Bone marrow (tissue), 2 donors: ENCODE data around the gene KLHDC7B.
A peak's percentile ranks its signal among the peaks of the same experiment; 100 is the strongest.
"Not testable (repeated sequence)": the region's sequence is repeated elsewhere in the genome, so short reads cannot be mapped to it uniquely, and the experiment has no call there.

ENCODE experiments used
- DNase-seq, 2 donors: peaks; one replicate each; lab custom pipeline; 2025; lab: John Stamatoyannopoulos, UW

KLHDC7B gene

DNA sequence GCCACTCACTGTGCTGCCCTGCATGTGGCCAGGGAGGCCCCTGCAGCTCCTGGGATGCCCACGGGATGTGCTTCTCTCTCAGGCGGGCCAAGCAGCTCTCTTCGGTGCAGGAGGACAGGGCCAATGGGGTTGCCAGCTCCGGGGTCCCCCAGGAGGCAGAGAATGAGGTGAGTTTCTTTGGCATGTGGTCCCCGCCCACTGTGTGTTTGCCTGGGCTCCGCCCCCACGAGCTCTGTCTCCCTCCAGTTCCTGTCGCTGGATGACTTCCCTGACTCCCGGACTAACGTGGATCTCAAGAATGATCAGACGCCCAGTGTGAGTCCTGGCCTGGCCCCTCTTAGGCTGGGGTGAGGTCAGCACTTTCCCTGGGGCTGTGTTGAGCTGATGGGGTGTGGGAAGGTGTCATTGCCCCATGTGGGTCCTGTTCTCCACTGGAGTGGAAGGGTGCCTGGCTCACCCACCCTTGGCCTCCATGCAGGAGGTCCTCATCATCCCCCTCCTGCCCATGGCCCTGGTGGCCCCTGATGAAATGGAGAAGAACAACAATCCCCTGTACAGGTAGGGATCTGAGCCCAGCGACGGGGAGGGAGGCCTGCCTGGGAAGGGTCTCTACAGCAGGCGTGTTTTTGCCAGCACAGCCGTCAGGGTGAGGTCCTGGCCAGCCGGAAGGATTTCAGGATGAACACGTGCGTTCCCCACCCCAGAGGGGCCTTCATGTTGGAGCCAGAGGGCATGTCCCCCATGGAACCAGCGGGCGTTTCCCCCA lies 28.0 kb upstream of the KLHDC7B start:
- no peak for DNase-seq

- DNase-seq = no peak
Measured at GRCh38 chr22:50518606-50519005, 27.1 kb upstream of the KLHDC7B start.

DNA sequence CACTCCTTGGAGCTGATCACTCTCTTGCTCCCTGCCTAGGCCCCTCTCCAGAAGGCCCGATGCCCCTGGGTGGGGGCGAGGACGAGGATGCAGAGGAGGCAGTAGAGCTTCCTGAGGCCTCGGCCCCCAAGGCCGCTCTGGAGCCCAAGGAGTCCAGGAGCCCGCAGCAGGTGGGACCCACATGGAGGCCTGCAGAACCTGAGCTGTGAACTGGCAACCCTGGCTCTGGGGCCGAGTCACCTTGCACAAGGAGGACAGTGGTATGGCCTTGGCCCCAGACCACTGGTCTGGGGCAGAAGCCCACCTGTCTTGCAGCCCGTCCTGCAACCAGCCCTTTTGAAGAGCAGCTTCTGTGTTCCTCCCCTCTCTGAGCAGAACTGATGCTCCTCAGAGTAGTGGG lies 26.5 kb upstream of the KLHDC7B start:
- no peak for DNase-seq

DNA sequence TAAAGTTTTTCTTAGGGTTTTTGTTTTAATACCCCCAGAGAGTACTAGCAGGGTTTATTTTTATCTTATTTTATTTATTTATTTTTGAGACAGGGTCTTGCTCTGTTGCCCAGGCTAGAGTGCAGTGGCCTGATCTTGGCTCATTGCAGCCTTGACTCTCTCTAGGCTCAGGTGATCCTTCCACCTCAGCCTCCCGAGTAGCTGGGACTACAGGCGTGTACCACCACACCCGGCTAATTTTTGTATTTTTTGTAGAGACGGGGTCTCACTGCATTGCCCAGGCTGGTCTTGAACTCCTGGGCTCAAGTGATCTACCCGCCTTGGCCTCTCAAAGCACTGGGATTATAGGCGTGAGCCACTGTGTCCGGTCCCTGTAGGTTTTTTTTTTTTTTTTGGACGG lies 25.5 kb upstream of the KLHDC7B start:
- not testable (repeated sequence) for DNase-seq

- no peak for DNase-seq
Measured at GRCh38 chr22:50520826-50521453, 24.8 kb upstream of the KLHDC7B start.

- DNase-seq = no peak
Measured at GRCh38 chr22:50521710-50522109, 24.0 kb upstream of the KLHDC7B start.

GRCh38 chr22:50522208-50522805 lies 23.4 kb upstream of the KLHDC7B start:
- DNase-seq = no peak

- DNase-seq = no peak
Measured at GRCh38 chr22:50522806-50523438, 22.8 kb upstream of the KLHDC7B start.

- no peak for DNase-seq
Measured at GRCh38 chr22:50523458-50523805, 22.3 kb upstream of the KLHDC7B start.

DNA sequence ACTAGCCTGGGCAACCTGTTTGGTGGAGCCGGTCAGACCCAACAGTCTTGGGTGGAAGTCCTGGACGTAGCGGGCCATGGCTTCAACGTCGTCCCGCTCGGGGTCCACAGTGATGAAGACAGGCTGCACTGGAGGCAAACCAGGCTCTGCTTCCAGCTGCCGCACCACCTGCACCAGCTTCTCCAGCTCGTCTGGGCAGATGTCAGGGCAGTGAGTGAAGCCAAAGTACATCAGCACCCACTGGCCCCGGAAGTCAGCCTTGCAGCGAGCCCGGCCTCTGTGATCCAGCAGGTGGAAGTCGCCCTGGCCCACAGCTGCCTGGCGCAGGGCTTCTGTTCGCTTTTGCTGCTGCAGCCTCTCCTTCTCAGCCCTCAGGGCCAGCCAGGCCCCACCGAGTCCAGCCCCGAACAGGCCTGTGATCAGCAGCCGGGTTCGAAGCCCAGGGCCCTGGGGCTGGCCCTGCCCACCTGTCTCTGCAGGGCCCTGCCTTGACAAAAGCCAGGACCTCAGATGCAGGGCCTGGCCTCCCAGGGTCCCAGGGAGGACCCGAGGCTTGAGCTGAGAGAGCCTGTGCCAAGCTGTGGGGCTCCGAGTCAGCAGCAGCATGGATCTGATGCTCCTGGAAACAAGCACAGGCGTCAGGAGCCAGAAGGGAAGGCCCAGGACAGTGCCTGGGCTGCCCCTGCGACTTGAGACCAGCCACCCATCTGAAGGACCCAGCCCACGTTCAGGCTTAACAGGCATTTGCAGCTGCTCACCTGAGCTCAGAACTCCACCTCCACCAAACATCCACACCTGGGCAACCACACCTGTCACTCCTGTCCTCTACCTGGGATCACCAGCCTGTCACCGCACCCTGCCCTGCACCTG lies 21.7 kb upstream of the KLHDC7B start:
- DNase-seq = no peak

DNA sequence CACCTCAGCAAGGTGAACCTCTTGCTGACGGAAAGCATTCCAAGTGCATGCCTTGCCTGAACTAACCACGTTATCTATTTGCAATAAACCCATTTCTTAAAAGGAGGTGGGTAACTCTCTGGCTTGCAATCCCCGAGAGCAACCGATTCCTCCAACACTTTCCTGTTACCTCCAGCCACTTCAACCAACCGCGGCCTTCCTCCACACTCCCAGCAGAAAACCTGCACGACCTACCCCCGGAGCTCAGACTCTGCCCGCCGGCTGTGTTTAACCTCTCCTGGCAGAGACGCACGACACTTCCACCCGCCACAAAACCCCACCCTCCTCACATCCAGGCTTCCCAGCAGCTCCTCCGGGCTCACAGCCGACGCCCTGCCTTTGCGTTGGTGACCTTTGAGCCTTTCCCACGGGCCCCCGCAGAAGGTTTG lies 21.0 kb upstream of the KLHDC7B start:
- no peak for DNase-seq

- DNase-seq = peak; percentile 79 to 91
Measured at GRCh38 chr22:50525104-50525857, 20.4 kb upstream of the KLHDC7B start, which contains the start of gene SCO2. Gene SCO2 (minus strand): TSS chr22:50525598. CDS start chr22:50524411, 1,187 bp downstream.

DNA sequence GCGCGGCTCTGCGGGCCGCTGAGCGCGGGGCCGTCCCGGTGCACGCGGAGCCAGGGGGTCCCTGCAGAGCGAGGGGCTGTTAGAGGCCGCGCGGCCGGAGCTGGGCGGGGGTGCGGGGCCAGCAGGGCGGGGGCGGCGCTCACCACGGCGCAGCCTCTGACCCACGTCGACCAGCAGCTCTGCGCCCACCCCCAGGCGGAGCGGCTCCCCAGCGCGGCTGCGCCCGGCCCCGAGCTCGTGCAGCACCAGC lies 19.9 kb upstream of the KLHDC7B start:
- no peak for DNase-seq

DNA sequence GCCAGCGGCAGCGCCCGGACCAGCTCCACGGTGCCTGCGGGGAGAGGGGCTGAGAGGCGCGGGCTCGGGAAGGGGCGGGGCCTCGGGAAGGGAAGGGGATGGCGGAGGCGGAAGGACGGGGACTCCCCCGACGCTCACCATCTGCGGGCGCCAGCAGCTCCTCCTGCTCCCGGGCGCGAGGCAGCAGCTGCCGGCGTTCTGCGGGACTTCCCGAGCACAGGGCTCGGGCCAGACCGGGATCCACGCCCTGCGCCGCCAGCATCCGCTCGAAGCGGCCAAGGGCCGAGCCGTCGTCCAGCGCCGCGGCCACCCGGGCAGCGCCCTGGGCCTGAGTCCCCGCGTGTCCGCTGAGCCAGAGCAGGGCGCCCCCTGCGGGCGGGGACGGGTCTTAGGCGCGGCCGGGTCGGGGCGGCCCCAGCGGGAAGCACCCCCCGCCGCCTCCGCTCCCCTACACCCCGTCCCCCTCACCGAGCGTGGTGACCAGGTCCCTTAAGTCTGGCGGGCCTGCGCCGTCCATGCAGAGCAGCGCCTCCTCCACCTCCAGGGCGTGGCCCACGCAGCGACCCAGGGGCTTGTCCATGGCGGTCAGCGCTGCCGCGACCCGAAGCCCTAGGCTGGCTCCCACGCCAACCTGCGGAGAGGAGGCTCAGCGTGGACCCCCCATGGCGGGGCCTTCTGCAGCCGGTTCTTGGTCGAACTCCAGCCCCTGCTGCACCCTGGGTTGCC lies 19.4 kb upstream of the KLHDC7B start:
- peak; percentile 62 to 92 for DNase-seq

- DNase-seq = peak in 1 of 2 donors; percentile 76
Measured at GRCh38 chr22:50526834-50527801, 18.6 kb upstream of the KLHDC7B start.

DNA sequence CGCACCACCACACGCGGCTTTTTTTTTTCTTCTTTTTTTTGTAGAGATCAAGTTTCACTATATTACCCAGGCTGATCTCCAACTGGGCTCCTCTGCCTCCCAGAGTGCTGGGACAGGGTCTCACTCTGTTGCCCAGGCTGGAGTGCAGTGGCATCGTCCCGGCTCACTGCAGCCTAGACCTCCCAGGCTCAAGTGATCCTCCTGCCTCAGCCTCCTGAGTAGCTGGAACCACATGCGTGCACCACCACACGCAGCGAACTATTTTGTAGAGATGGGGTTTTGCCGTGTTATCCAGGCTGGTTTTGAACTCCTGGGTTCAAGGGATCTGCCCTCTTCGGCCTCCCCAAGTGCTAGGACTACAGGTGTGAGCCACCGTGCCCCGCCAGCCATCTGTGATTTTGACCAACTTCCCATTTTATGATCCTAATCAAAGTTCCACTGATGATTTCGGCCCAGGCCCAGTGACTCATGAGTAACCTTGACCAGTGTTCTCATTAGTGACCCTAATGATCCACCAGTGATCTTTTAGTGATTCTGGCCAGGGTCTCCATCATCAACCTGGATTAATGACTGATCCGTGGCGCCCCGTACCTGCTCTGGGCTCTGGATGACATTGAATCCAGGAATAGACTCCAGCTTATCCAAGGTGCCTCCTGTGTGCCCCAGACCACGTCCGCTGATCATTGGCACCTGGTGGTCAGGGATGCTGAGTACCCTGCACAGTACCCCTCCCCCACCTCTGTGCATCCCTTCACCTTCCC lies 17.6 kb upstream of the KLHDC7B start:
- DNase-seq = no peak

- DNase-seq = no peak
Measured at GRCh38 chr22:50528682-50529415, 16.9 kb upstream of the KLHDC7B start.

DNA sequence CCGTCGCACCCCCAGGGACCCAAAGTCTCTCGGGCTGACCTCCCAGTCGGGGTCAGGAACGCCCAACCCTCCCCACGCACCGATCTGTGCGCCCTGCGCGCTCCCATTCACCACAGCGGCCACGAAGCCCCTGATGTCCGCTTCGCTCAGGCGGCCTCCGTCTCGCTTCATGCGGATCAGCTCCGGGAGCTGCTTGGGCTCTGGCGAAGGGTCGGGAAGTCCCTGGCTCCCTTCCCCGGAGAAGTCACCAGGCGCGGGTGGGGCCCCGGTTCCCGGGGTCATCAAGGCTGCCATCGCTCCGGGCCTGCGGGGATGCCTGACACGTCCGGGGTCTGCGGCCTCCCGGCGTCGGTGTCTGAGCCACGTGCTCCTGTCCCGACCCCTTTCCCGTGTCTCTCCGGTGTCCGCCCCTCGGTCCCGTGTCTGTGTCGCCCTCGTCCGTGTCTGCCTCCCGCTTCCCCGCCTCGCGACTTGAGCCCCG lies 16.2 kb upstream of the KLHDC7B start:
- DNase-seq = no peak
